MG63 (cell line): ENCODE measurements around the gene PTPRG. TPM values are rescaled to one million over a fixed set of nuclear protein-coding genes. Genes with fewer than 3 reads are reported as not detected.
A peak's percentile ranks its signal among the peaks of the same experiment; 100 is the strongest.

Source experiments
- DNase-seq: peaks from one replicate; pipeline ENCODE4 v3.0.0-alpha.2; 2020
- H3K27me3 ChIP-seq: fragments of 250-450 bp; sonication (Bioruptor Pico); 2 replicates; pipeline ENCODE4 v1.5.1; 2020; ENCODE audit warnings: mild to moderate bottlenecking, moderate library complexity
- H3K36me3 ChIP-seq: fragments of 250-450 bp; sonication (Bioruptor Pico); 2 replicates; pipeline ENCODE4 v1.5.1; 2020; ENCODE audit warnings: mild to moderate bottlenecking, moderate library complexity
- H3K4me3 ChIP-seq: fragments of 250-450 bp; sonication (Bioruptor Pico); 2 replicates; pipeline ENCODE4 v1.5.1; 2020; ENCODE audit warnings: mild to moderate bottlenecking, moderate library complexity
- H3K9me3 ChIP-seq: fragments of 250-450 bp; sonication (Bioruptor Pico); 2 replicates; pipeline ENCODE4 v1.5.1; 2020; ENCODE audit warnings: mild to moderate bottlenecking, moderate library complexity
- total RNA-seq: library from RNA; depleted of rRNA; stranded (reverse); fragments of >200 nt; shearing (Covaris generic); gene quantifications from 2 replicates; pipeline ENCODE4 v1.2.3, GENCODE V29; 2014; ENCODE audit warnings: low replicate concordance

Gene PTPRG
- total RNA-seq, 1 experiment from 2014 or later, result 3.1 TPM

- DNase-seq, result no peak
- no peak overlapping the region for H3K4me3 ChIP-seq
- no peaks in the 10 kb centered on the region for H3K36me3 ChIP-seq
- no peaks in the 10 kb centered on the region for H3K9me3 ChIP-seq
- H3K27me3 ChIP-seq, result no peaks in the 10 kb centered on the region
These were observed 358.0 kb downstream of the PTPRG start for GRCh38 chr3:61919371-61919770.

DNA sequence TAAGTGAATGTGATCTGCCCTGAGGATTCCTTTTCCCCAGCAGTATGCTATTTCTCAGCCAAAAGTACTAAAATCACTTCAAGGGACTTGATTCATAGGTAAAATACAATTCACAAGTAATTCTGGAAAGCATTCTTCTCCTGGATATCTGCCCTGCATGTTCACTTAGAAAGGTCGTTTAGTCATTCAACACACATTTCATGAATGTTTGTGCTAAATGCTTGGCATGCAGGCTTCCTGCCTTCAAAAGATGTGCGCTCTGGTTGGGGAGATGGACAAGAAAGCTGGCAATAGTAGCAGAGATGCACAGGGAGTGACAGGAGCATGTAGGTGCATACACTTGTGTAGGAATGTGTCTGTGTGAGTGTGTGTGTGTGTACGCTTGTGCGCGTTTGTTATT lies 360.7 kb downstream of the PTPRG start:
- Histone ChIP-seq H3K36me3 (no peaks in the 10 kb centered on the region), H3K9me3 (no peaks in the 10 kb centered on the region), H3K4me3 (no peak overlapping the region), H3K27me3 (no peaks in the 10 kb centered on the region)
- no peak for DNase-seq

DNA sequence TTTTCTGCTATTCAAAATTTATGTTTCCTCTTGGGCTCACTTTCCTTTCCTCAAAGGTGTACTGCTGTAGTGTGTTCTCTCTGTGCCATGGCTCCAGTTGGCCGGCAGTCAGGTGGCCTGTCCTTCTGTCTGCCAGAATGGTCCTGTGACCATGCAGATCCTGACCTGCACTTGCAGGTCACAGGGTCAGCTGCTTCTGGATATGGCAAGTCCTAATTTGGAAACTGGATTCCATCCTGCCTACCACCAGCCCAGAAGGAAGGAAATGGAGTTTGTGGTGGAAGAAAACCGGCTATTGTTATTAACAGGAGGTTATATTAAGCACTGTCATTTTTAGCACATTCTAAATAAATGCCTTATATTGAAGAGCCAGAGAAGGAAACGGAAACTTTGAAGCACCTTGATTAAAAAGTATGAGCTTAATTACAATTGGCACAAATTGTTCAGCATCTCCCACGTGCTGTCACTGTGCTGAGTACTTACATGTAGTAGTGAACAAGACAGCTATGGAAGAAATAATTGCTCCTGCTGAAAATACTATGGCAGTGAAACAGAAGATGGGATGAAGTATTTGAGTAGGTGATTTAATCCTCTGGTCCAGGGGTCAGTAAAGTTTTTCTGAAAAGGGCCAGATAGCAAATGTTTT lies 362.8 kb downstream of the PTPRG start:
- Histone ChIP-seq H3K4me3 (no peak overlapping the region), H3K9me3 (no peaks in the 10 kb centered on the region), H3K27me3 (no peaks in the 10 kb centered on the region), H3K36me3 (no peaks in the 10 kb centered on the region)
- no peak for DNase-seq

- Histone ChIP-seq H3K27me3 (no peaks in the 10 kb centered on the region), H3K36me3 (no peaks in the 10 kb centered on the region), H3K9me3 (no peaks in the 10 kb centered on the region), H3K4me3 (no peak overlapping the region)
- DNase-seq, result no peak
These were observed 363.6 kb downstream of the PTPRG start for GRCh38 chr3:61924991-61925390.

GRCh38 chr3:61925721-61926120 lies 364.4 kb downstream of the PTPRG start:
- Histone ChIP-seq H3K4me3 (no peak overlapping the region), H3K27me3 (no peaks in the 10 kb centered on the region), H3K9me3 (no peaks in the 10 kb centered on the region), H3K36me3 (no peaks in the 10 kb centered on the region)
- no peak for DNase-seq

DNA sequence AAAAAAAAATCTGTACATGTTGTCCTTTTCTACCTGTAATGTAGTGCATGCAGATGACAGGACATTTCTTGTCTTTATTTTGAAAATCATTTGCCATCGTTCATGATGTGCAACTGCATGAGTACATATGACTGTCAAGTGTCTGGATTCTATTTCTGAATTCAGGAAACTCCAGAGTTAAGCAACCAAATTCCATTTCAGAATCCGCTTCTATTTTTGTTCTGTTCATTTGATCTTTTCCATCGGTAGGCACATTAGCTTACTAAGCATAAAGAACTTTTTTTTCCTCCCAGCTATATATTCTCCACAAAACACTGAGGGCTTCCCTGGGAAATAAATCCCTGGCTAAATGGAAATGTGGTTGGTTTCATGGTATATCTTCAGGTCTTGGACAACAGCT lies 365.6 kb downstream of the PTPRG start:
- no peak for DNase-seq
- no peaks in the 10 kb centered on the region for H3K9me3 ChIP-seq
- H3K4me3 ChIP-seq, result no peak overlapping the region
- no peaks in the 10 kb centered on the region for H3K27me3 ChIP-seq
- H3K36me3 ChIP-seq, result no peaks in the 10 kb centered on the region

DNA sequence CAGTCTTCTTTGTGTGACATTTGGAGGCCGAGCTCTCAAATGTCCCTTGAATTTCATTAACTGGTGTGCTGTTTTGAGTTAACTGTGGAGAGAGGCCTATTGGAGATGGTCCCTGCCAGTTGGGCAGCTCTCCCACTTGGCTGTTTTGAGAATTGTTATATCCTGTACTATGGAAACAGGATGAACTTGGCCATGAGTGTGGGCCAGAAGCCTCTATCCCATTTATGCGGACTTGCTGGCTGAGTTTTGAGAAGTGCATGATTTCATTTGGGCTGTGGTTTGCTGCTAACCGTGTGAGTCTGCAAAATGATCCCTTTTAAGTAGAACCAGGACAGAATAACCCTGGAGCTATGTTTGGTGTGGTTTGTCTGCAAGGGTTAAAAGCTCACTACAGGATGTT lies 366.0 kb downstream of the PTPRG start:
- Histone ChIP-seq H3K36me3 (no peaks in the 10 kb centered on the region), H3K9me3 (no peaks in the 10 kb centered on the region), H3K4me3 (no peak overlapping the region), H3K27me3 (no peaks in the 10 kb centered on the region)
- DNase-seq, result peak; percentile 77

DNA sequence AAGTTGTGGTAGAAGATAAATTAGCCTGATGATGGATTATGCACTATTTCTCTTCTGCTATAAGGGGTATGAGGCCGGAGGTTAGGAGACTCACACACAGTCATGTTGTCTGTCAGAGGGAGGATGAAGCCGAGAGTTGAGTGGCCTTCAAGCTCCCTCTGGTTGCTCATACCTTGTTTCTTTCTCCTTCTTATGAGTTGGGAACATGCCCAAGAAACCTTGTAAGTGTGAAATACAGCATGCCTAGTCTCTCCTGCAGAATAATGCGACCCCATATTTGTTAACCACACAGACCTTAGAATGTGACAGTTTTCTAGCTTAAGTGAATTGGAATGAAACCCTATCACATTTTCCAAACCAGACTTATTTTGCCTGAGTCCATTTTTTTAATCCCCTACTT lies 366.7 kb downstream of the PTPRG start:
- no peaks in the 10 kb centered on the region for H3K27me3 ChIP-seq
- no peak for DNase-seq
- H3K4me3 ChIP-seq, result no peak overlapping the region
- no peaks in the 10 kb centered on the region for H3K36me3 ChIP-seq
- H3K9me3 ChIP-seq, result no peaks in the 10 kb centered on the region

- H3K9me3 ChIP-seq, result no peaks in the 10 kb centered on the region
- no peak for DNase-seq
- no peaks in the 10 kb centered on the region for H3K36me3 ChIP-seq
- no peak overlapping the region for H3K4me3 ChIP-seq
- no peaks in the 10 kb centered on the region for H3K27me3 ChIP-seq
These were observed 367.5 kb downstream of the PTPRG start for GRCh38 chr3:61928776-61929314.

DNA sequence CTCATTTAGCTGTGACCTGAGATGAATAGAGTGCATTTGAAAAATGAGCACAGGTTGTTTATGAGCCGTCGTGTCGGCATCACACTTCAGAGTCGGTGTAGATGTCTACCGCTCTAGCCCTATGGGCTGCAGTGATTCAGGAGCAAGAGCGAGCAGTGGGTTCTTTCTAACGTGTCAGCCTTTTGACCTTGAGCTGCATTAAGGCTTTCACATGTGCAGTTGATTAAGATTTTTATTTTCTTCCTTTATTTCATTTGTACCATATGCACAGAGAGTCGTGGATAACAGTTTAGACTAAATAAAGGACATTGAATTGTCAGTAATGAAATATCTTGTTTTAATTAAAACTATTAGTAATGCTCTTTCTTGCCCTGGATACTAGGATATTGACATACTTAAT lies 368.2 kb downstream of the PTPRG start:
- Histone ChIP-seq H3K27me3 (no peaks in the 10 kb centered on the region), H3K9me3 (no peaks in the 10 kb centered on the region), H3K36me3 (no peaks in the 10 kb centered on the region), H3K4me3 (no peak overlapping the region)
- no peak for DNase-seq

DNA sequence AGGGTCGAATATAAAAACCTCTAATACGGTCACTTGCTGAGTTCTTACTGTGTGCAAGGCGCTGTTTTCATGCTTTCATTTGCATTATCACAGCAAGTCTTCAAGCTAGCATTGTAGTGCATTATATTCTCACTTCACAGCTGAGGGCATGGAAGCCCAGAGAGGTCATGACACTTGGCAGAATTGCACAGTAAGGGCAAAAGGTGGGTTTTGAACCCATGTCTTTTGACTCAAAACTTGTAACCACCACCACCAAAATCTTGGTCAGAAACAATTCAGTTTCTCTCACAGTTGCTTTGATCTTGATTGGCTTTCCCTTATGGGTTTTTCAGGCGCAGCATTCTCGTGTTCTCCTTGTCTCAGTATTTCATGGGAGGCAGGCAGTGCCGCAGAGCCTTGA lies 371.1 kb downstream of the PTPRG start:
- H3K27me3 ChIP-seq, result no peaks in the 10 kb centered on the region
- no peaks in the 10 kb centered on the region for H3K9me3 ChIP-seq
- DNase-seq, result no peak
- H3K4me3 ChIP-seq, result no peak overlapping the region
- no peaks in the 10 kb centered on the region for H3K36me3 ChIP-seq

DNA sequence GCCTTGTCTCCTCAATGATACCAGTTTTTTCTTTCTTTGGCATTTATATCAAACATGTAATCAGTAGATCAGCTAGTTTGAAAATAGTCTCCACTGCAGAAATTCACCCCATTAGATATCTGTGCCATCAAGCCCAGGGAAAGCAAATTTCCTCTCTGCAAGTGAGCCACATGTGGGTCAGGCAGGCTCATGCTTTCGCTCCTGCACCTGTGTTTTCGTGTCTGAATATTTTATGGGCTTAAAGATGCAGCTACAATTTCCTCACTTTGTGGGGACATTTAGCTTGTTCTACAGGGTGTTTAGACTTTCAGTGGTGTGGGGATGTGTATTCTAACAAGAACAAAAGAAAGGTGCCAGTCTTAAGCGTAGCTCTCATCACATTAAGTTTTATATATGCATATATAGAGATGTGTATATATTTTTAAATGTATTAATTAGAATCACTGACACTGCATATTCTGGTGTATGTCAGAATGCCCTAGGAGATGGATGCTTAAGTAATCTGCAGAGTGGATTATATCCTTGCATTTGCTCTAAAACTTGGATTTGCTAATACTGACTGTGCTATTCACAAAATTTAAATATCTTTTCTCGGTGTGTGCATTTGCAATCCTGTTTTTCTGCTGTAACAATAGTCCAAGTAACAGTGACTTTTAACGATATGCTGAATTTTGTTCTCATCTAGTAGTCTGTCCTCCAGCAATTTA lies 372.6 kb downstream of the PTPRG start:
- DNase-seq, result no peak
- Histone ChIP-seq H3K27me3 (no peaks in the 10 kb centered on the region), H3K4me3 (no peak overlapping the region), H3K9me3 (no peaks in the 10 kb centered on the region), H3K36me3 (no peaks in the 10 kb centered on the region)

DNA sequence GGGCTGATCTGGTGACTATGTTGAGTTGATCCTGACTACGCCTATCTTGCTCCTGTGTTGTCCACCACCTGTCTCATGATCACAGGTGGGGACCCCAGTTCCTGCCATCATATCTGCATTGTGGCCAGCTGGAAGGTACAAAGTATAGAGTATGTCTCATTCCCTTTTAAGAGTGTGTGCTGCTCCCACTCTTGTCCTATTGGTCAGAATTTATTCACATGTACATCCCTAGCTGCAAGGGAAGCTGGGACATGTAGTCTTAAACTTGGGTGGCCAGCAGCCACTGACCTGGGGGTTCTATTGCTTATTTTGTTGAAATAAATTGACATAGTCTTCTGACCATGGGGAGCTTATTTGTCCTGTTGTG lies 373.1 kb downstream of the PTPRG start:
- Histone ChIP-seq H3K36me3 (no peaks in the 10 kb centered on the region), H3K27me3 (no peaks in the 10 kb centered on the region), H3K9me3 (no peaks in the 10 kb centered on the region), H3K4me3 (no peak overlapping the region)
- no peak for DNase-seq

- H3K9me3 ChIP-seq, result no peaks in the 10 kb centered on the region
- H3K4me3 ChIP-seq, result no peak overlapping the region
- no peaks in the 10 kb centered on the region for H3K36me3 ChIP-seq
- DNase-seq, result no peak
- no peaks in the 10 kb centered on the region for H3K27me3 ChIP-seq
These were observed 374.4 kb downstream of the PTPRG start for GRCh38 chr3:61935814-61936213.

DNA sequence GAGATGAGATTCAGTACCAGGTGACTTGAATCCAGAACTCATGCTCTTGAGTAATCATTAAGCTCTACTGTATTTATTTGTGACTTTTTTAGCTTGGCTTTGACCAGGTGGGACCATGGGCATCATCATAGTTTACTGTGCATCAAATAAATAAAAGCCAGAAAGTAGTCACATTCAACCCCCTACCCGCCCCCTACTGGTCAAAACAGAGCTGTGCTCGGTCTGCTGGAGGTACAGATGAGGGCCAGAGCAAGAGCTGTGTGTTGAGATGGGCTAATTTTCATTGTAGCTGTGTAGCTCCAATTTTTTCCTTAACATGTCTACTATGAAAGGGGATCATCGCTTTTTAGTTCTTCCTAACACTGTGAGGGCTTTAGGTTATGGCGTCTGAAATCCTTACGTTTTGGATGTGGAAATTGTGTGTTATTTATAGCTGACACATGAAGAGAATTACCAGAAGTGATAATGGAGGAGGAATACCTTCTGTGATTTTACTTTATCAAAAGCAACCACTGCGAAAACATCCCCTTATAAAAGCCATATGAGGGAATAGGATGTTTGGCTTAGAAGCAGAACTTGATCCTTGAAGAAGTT lies 375.1 kb downstream of the PTPRG start:
- no peak overlapping the region for H3K4me3 ChIP-seq
- no peaks in the 10 kb centered on the region for H3K36me3 ChIP-seq
- no peaks in the 10 kb centered on the region for H3K27me3 ChIP-seq
- H3K9me3 ChIP-seq, result no peaks in the 10 kb centered on the region
- DNase-seq, result peak; percentile 8

- no peak overlapping the region for H3K4me3 ChIP-seq
- DNase-seq, result no peak
- no peaks in the 10 kb centered on the region for H3K27me3 ChIP-seq
- H3K9me3 ChIP-seq, result no peaks in the 10 kb centered on the region
- no peaks in the 10 kb centered on the region for H3K36me3 ChIP-seq
These were observed 376.1 kb downstream of the PTPRG start for GRCh38 chr3:61937477-61937876.

GRCh38 chr3:61938878-61939549 lies 377.6 kb downstream of the PTPRG start:
- no peaks in the 10 kb centered on the region for H3K36me3 ChIP-seq
- H3K4me3 ChIP-seq, result no peak overlapping the region
- no peaks in the 10 kb centered on the region for H3K27me3 ChIP-seq
- no peak for DNase-seq
- no peaks in the 10 kb centered on the region for H3K9me3 ChIP-seq
